ENCODE results near the gene RNU1-3.
"Not testable (repeated sequence)": the region's sequence is repeated elsewhere in the genome, so short reads cannot be mapped to it uniquely, and the experiment has no call there.

GRCh38 chr1:16649960-16650359 is 16.8 kb downstream of the RNU1-3 start:
- TF ChIP-seq, protein P1, sequence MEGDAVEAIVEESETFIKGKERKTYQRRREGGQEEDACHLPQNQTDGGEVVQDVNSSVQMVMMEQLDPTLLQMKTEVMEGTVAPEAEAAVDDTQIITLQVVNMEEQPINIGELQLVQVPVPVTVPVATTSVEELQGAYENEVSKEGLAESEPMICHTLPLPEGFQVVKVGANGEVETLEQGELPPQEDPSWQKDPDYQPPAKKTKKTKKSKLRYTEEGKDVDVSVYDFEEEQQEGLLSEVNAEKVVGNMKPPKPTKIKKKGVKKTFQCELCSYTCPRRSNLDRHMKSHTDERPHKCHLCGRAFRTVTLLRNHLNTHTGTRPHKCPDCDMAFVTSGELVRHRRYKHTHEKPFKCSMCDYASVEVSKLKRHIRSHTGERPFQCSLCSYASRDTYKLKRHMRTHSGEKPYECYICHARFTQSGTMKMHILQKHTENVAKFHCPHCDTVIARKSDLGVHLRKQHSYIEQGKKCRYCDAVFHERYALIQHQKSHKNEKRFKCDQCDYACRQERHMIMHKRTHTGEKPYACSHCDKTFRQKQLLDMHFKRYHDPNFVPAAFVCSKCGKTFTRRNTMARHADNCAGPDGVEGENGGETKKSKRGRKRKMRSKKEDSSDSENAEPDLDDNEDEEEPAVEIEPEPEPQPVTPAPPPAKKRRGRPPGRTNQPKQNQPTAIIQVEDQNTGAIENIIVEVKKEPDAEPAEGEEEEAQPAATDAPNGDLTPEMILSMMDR (IDR thresholded peaks at IDR 0.05): not testable (repeated sequence)
- TF ChIP-seq EZH2 (IDR thresholded peaks at IDR 0.05; ENCODE audit: borderline replicate concordance, insufficient read depth, low read depth, low read length, poor library complexity, severe bottlenecking): not testable (repeated sequence)
